AML-193 (cell line): ENCODE data around the gene SMG9.

Experiments
- DNase-seq, 2 experiments: peaks; one replicate each; lab custom pipeline; 2025; lab: John Stamatoyannopoulos, UW

The SMG9 gene

GRCh38 chr19:43754503-43755255 lies at the start of gene SMG9:
SMG9 (minus strand) TSS chr19:43754962; CDS start chr19:43750741, 4,221 bp downstream.
- DNase-seq: peak; percentile 92 to 93

- no peak for DNase-seq
Observed at GRCh38 chr19:43804432-43804831, 49.7 kb upstream of the SMG9 start.

- no peak for DNase-seq
Observed at GRCh38 chr19:43802216-43802951, 47.6 kb upstream of the SMG9 start, which contains the start of gene LYPD5. LYPD5 (minus strand) TSS chr19:43802447; CDS start chr19:43802380, 67 bp downstream.

- DNase-seq: no peak
Observed at GRCh38 chr19:43799502-43800142, 44.9 kb upstream of the SMG9 start.

- no peak for DNase-seq
Observed at GRCh38 chr19:43798546-43799409, 44.0 kb upstream of the SMG9 start.

GRCh38 chr19:43798026-43798545 lies 43.3 kb upstream of the SMG9 start:
- no peak for DNase-seq

- no peak for DNase-seq
Observed at GRCh38 chr19:43797556-43797955, 42.8 kb upstream of the SMG9 start.

- no peak for DNase-seq
Observed at GRCh38 chr19:43797118-43797517, 42.4 kb upstream of the SMG9 start.

GRCh38 chr19:43790587-43790986 lies 35.8 kb upstream of the SMG9 start:
- DNase-seq: no peak

- DNase-seq: peak in 1 of 2 experiments; percentile 25
Observed at GRCh38 chr19:43789029-43789428, 34.3 kb upstream of the SMG9 start.

GRCh38 chr19:43786665-43787064 lies 31.9 kb upstream of the SMG9 start:
- DNase-seq: no peak

- peak; percentile 76 to 79 for DNase-seq
Observed at GRCh38 chr19:43784981-43785808, 30.4 kb upstream of the SMG9 start.

- peak in 1 of 2 experiments; percentile 5 for DNase-seq
Observed at GRCh38 chr19:43784241-43784980, 29.6 kb upstream of the SMG9 start.

GRCh38 chr19:43783636-43784035 lies 28.9 kb upstream of the SMG9 start:
- DNase-seq: no peak

GRCh38 chr19:43782689-43783231 lies 28.0 kb upstream of the SMG9 start:
- DNase-seq: no peak

GRCh38 chr19:43782311-43782660 lies 27.5 kb upstream of the SMG9 start:
- DNase-seq: no peak

GRCh38 chr19:43781630-43782310 lies 27.0 kb upstream of the SMG9 start:
- no peak for DNase-seq

GRCh38 chr19:43780706-43781525 lies 26.2 kb upstream of the SMG9 start, which contains the start of gene KCNN4:
KCNN4 (minus strand) TSS chr19:43780973; CDS start chr19:43780861, 112 bp downstream.
- peak; percentile 43 to 46 for DNase-seq
